Medulla oblongata (tissue), 1 donor: ENCODE results near the gene CHCHD6.

ENCODE experiments used
- DNase-seq: peaks from one replicate; pipeline ENCODE4 v3.0.0-alpha.2; 2015; ENCODE audit errors: extremely low spot score

The CHCHD6 gene

GRCh38 chr3:126922466-126922865, 218.4 kb downstream of the CHCHD6 start:
- no peak for DNase-seq

- DNase-seq = no peak
These were observed 219.4 kb downstream of the CHCHD6 start for GRCh38 chr3:126923423-126923822.

DNA sequence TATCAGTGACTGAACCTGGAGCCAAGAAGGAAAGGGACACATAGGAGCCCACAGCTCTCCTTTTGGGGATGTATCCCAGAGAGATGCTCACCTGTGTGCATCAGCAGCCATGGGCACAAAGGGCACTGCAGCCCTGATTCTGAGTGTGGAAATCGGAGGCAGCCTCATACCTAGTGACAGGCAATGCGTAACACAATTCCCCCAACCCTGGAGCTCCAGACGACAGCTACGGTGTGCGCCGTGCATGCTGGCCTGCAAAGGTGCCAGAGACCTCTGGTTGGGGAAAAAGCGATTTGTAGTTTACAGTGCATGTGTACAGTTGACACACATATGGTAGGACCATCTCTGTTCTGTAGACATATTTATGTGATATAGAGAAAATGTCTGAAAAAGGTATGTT, 219.9 kb downstream of the CHCHD6 start:
- no peak for DNase-seq

DNA sequence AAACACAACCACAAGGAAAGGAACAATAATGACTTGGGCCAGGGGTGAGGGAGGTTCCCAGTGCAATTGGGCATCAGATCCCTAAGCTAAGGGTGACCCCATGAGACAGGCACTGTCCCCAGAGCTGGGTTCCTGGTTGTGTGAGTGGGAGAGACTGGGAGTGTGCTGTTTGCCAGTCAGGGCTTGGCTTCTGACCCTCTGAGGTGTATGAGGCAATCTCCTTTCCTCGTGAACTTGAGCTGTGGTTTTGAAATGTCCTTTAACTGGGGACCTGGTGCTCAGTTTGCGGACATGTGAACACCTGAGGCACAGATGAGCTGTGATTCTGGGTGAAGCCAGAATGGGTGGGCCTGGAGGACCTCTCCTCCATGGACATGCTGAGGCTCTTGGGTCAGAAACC, 220.4 kb downstream of the CHCHD6 start:
- no peak for DNase-seq

- peak; percentile 82 for DNase-seq
These were observed 221.6 kb downstream of the CHCHD6 start for GRCh38 chr3:126925411-126926171.

- DNase-seq = peak; percentile 41
These were observed 222.8 kb downstream of the CHCHD6 start for GRCh38 chr3:126926684-126927400.

DNA sequence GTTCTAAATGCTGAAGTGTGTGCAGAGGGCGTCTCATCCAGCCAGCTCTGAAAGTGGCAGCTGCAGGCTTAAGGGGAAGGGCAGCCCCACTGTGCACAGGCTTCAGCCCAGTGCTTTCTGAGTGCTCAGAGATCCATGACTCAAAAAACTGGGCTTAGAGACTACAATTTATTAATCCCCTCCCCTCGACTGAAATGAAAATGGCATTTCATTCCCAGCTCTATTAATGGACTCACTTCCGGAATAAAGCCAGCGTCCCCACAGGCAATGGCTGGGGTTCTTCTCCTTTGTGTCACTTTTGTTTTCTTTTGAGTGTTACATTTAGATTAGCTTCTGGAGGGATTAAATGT, 223.3 kb downstream of the CHCHD6 start:
- no peak for DNase-seq

- no peak for DNase-seq
These were observed 223.8 kb downstream of the CHCHD6 start for GRCh38 chr3:126927846-126928245.

DNA sequence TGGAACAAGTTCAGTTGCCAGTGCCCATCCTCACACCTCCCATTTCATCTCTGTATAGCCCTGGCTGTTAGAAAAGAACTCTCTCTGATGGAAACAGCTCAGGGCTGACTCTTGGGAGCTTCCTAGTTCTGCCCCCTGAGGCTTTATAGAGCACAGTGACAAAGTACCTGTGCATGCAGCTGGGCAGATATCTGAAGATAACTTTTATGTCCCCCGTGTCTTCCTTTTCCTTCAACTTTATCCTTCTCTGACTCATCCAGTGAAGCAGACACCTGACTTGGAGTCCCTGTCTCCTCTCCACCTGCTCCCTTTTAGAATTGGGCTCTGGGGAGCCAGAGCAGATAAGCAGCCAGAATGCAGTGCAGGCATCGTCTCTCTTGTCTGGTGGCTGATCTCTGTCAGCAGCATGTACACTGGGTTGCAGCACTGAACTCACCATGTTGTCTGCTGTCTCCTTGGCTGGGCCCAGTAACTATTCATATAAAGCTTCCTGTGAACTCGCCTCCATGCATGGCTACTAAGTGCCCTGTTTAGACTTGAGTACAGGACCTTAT, 225.0 kb downstream of the CHCHD6 start:
- DNase-seq = no peak

DNA sequence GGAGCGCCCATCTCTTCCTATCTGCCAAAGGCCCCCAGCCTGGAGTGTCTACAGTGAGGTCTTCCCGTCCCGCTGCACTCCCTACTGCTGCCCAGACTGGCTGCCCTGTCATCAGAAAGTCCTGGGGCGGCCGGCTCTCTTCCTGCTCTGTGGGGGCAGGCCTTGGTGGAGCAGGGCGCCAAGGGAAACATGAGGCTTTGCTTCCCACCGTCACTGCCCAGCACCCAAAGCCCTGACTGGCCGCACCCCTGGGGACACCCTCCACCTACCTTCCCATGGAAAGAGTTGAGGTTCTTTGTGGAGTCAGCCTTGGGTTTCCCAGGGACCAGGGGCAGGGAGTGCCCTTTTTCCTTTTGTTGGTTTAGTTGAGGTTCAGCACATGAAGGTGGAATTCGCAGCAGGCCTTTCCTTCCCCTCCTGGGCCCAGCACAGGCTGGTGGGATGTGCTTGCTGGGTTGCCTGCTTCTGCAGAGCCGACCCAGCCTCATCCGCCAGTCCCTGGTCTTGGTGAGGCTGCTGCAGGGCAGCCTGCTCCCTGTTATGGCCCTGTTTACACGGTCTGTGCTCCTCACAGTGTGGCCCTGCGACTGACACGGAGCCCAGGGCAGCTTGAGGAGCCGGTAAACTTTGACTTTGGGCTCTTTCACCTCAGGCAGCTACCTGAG, 227.0 kb downstream of the CHCHD6 start:
- no peak for DNase-seq

GRCh38 chr3:126931806-126932187, 227.8 kb downstream of the CHCHD6 start:
- no peak for DNase-seq

DNA sequence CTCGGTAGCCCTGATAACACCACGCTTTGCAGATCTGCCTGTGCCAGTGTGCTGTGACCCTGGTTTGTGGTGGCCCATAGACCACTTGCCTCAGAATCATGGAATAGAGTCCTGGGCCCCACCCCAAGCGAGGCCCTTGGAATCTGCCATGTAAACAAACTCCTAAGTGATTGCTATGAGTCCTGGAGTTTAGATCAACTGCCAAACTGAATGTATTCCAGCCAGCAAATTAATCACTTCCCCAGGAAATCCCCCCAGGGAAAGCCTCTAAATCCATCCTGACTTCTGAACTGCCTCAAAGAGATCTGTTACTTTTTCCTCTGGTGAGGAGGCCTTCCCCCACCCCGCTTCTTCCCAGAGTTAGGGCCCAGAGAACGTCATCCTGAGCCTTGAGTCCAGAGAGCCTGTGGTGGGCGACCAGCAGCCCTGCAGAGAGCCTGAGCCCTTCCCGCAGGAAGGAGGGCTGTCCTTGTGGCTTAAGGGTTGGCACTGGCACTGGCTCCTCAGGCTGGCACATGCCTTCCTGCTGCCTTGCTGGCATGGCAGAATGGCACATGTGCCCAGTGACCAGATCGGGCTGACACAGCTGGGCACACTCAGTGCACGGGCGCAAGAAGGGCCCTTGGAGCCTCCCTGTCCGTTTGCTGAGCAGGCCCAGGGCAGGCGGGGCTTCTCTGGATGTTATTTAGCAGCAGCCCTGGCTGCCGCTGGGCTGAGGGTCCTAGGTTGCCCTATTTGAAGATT, 228.3 kb downstream of the CHCHD6 start:
- no peak for DNase-seq

- no peak for DNase-seq
These were observed 230.0 kb downstream of the CHCHD6 start for GRCh38 chr3:126934031-126934531.

- no peak for DNase-seq
These were observed 231.0 kb downstream of the CHCHD6 start for GRCh38 chr3:126934991-126935390.

- DNase-seq = no peak
These were observed 231.9 kb downstream of the CHCHD6 start for GRCh38 chr3:126935756-126936509.

GRCh38 chr3:126936853-126937425, 232.9 kb downstream of the CHCHD6 start:
- DNase-seq = no peak

DNA sequence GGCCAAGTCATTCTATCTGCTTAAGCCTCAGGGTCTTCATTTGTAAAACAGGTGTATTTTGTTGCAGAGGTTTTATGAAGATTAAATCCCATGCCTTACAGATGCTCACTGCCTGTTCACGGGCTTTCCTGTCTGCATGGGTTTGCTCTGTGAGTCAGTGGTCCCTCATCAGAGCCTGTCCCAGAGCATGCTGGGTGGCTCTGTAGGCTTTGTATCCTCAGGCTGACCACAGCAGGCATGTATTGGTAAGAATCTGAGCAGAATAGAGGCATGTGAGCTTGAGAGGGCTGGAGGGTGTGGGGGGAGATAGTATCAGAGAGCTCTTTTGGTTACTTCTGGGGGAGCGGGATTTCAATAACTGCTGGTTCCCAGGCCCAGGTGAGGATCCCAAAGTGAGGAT, 233.5 kb downstream of the CHCHD6 start:
- no peak for DNase-seq

DNA sequence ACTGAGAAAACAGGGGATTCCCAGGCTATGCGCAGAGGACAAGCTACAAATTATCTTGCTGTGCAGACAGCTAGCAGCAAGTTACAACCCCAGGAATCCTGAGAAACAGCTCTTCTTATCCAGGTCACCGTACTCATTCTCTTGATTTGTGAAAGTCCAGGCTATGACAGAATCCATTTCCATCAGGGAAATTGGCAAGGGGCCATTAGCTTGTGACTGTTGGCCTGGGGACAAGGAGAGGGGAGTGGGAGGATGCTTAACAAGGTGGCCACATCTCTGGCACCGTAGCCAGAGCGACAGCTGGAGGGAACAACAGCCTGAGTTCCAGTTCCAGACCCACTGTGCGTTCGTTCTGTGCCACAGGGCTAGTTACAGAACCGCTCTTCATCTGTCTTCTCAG, 233.9 kb downstream of the CHCHD6 start:
- DNase-seq = no peak

- DNase-seq = no peak
These were observed 234.7 kb downstream of the CHCHD6 start for GRCh38 chr3:126938520-126939337.

- DNase-seq = peak; percentile 42
These were observed 235.3 kb downstream of the CHCHD6 start for GRCh38 chr3:126939338-126939718.
